MM.1S (cell line): ENCODE results near the gene ARRB2.

Experiments
- CTCF ChIP-seq: fragments of 300-600 bp; sonication (generic); IDR thresholded peaks from 2 replicates; pipeline ENCODE4 v1.5.1; 2016; ENCODE audit warnings: antibody characterized with exemption, low read length, mixed read lengths
- EZH2 ChIP-seq: fragments of 300-600 bp; sonication (generic); optimal IDR thresholded peaks from 2 replicates; pipeline ENCODE3; 2017; ENCODE audit warnings: low read depth, mild to moderate bottlenecking, antibody characterized with exemption, low read length, mixed read lengths
- EZH2phosphoT487 ChIP-seq: fragments of 300-600 bp; sonication (generic); IDR thresholded peaks from 2 replicates; pipeline ENCODE4 v1.6.1; 2018; ENCODE audit warnings: antibody characterized with exemption, low read length

DNA sequence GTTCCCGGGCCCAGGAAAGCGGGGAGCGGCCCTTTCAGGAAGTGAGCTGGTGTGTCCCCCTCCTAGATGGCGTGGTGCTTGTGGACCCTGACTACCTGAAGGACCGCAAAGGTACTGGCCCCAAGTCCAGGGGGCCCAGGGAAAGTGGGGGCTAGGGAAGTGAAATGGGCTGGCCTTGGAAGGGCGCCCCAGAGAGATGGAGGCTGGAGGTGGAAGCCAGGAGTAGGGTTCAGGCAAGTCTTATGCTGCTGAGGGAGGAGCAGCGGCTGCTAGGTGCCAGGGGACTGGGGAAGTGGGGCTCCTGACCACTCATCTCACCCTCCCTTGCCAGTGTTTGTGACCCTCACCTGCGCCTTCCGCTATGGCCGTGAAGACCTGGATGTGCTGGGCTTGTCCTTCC lies 5.6 kb downstream of the ARRB2 start:
- no peak for TF ChIP-seq CTCF
- no peak for TF ChIP-seq EZH2
- TF ChIP-seq EZH2phosphoT487, result no peak
